Spleen (tissue), 10 donors: ENCODE data around the gene ZDHHC6. TPM values are rescaled to one million over a fixed set of nuclear protein-coding genes. Genes with fewer than 3 reads are reported as not detected.

ENCODE experiments used
- polyA plus RNA-seq, 3 donors: library from polyadenylated mRNA; stranded (reverse); fragments of 200-250 nt; gene quantifications; one replicate each; pipeline ENCODE4 v1.2.1, GENCODE V29; 2013
- total RNA-seq, 7 donors: library from RNA; depleted of rRNA in 3 of 7; stranded (reverse); fragments of >200 nt in 3 of 7; fragmentation: NEBNext Ultra II Directional in 4 of 7; extraction: Animal tissue kit (Norgen Biotek cat#: 25700) in 4 of 7; gene quantifications; one replicate each; pipeline versions ENCODE4 v1.1.0 to v1.2.1, GENCODE V29; 2016 to 2021
- donor health status: healthy with polysubstance abuse.
- donor health status: DM: no; HTN: no; CAD: no; lungs with moderate emphysema.
- donor health status: DM: no; HTN: no; CAD: no.
- donor health status: Bipolar disorder and iron deficiency.
- donor health status: healthy.
- donor health status: DM: no; HTN: no; CAD: no.
- donor health status: DM: yes; HTN: yes; CAD: no.

Gene ZDHHC6
- total and polyA plus RNA-seq, 10 donors = 28.0 to 51.9 (median 38.3) TPM

Other genes starting within 250 kb of the ZDHHC6 start
- gene TECTB, start 163.5 kb downstream of the ZDHHC6 start, total RNA-seq = not detected
- not detected for gene TECTB, start 163.5 kb downstream of the ZDHHC6 start, polyA plus RNA-seq
- gene ACSL5, start 72.8 kb downstream of the ZDHHC6 start, total RNA-seq = 10 to 100 TPM; 36.0 to 49.4 (median 44.9) TPM
- 10 to 100 TPM; 18.6 to 22.8 (median 19.1) TPM for gene ACSL5, start 72.8 kb downstream of the ZDHHC6 start, polyA plus RNA-seq
- gene VTI1A, start 301 bp upstream of the ZDHHC6 start, total RNA-seq = 100 to 1,000 TPM in 1 of 7 donors, 10 to 100 TPM in 6; 46.5 to 129 (median 73.2) TPM
- gene VTI1A, start 301 bp upstream of the ZDHHC6 start, polyA plus RNA-seq = 10 to 100 TPM in 1 of 3 donors, 1 to 10 TPM in 2; 7.8 to 12.7 (median 8.2) TPM